ENCODE measurements around the gene C10orf90. TPM values are rescaled to one million over a fixed set of nuclear protein-coding genes. Genes with fewer than 3 reads are reported as not detected.
A peak's percentile ranks its signal among the peaks of the same experiment; 100 is the strongest.
"Not testable (repeated sequence)": the region's sequence is repeated elsewhere in the genome, so short reads cannot be mapped to it uniquely, and the experiment has no call there.

C10orf90 gene
- total and polyA plus RNA-seq, 12 donors, result 0.04 to 0.36 TPM; not detected in 10

DNA sequence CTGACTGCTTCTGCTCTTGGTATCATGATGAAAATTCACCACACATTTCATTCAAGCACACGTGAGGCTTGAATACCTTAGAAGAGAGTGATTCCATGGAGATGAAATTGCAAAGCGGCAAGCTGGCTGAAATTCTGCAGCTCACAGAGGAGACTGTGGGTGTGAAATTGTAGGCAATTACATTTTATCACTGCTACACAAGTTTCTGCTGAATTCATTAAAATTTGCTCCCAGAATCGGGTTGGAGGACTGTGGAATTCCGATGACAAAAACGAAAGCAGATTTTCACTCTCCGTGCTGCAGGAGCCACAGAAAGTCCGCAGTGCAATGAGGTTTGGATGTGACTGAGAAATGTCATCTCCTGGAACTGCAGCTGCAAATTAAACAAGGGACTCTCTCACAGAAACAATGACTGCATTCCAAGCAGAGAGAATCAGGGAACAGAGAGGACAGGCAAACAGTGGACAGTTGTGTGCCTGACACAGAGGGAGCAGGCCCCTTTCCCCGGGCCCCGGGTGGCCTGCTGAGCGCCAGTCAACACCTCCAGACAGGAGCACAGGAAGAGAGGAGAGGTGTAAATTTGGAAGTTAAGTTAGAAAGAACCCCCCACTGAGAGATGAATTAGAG is 109.1 kb downstream of the C10orf90 start:
- no peak for DNase-seq
- Histone ChIP-seq H3K27ac (peak overlapping the region in 3 of 10 donors; percentile 7 to 25 (median 9)), H3K36me3 (no peaks in the 10 kb centered on the region), H3K27me3 (peaks cover 0 to 4% (median 0%) of the 10 kb centered on the region in 7 donors), H3K4me3 (peak overlapping the region in 7 of 10 donors; percentile 2 to 40 (median 31)), H3K4me1 (peaks cover 0 to 12% (median 3%) of the 10 kb centered on the region in 9 donors), H3K9me3 (no peaks in the 10 kb centered on the region)
- ATAC-seq, result peak in 6 of 8 donors; percentile 11 to 59 (median 32)
- no peak for TF ChIP-seq CTCF (IDR thresholded peaks at IDR 0.05)
- 22% methylated on average over 10 of the region's 10 CpGs for WGBS, 2 donors
- intact Hi-C loops (cut with DNase I), result no loop called here

DNA sequence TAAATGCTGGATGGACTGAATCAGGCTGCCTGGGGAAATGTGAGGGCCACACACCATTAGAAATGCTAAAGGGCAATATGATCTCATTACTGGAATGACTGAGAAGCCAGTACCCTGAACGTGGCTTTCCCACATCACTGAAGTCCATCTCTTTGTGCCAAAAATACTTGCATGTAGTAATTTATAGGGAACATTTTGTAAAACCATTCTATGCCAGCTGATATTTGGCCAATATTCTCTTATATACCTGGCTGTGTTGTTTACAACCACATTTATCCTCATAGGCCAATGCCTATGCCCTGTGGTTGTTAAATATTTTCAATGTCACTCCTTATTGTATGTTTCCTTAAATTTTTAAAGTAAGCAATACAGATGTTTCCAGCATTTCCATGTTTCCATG is 111.6 kb downstream of the C10orf90 start:
- no peak for TF ChIP-seq CTCF (IDR thresholded peaks at IDR 0.05)
- Histone ChIP-seq H3K4me3 (no peak overlapping the region), H3K27ac (no peak overlapping the region), H3K27me3 (peaks cover 0 to 4% (median 0%) of the 10 kb centered on the region in 7 donors), H3K9me3 (no peaks in the 10 kb centered on the region), H3K4me1 (peaks cover 0 to 12% (median 3%) of the 10 kb centered on the region in 9 donors), H3K36me3 (no peaks in the 10 kb centered on the region)
- no peak for ATAC-seq
- no peak for DNase-seq
- 50 to 64% methylated on average over 1 of the region's 1 CpG for WGBS, 2 donors
- intact Hi-C loops (cut with DNase I), result no loop called here

DNA sequence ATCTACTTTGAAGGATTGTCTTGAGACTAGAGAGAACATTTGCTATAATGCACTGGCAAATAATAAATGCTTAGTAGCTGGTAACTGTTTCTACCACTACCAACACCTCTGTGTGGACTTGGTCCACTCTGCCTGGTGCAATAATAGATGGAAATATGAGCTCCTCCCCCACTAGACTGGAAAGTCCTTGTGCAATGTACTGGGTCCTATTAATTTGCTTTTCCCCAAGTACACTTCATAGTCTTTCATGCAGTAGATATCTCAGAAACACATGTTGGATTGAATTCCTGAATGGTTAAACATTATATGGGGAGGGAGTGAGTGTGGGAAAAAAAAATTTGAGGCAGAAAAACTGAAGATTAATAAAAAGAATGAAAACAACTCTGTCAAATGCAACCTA is 119.3 kb downstream of the C10orf90 start:
- no peaks in the 10 kb centered on the region for H3K36me3 ChIP-seq

GRCh38 chr10:126550586-126550985 is 119.9 kb downstream of the C10orf90 start:
- H3K4me3 ChIP-seq; H3K9me3 ChIP-seq; H3K27ac ChIP-seq; H3K36me3 ChIP-seq; DNase-seq; intact Hi-C loops (cut with DNase I); H3K4me1 ChIP-seq; ATAC-seq: not testable (repeated sequence)
- WGBS, 2 donors, result 68 to 72% methylated on average over 4 of the region's 4 CpGs
- H3K27me3 ChIP-seq, result peaks cover 0 to 26% (median 0%) of the 10 kb centered on the region in 7 donors

More for the DNA sequence above, 119.3 kb downstream of the C10orf90 start:
- Histone ChIP-seq H3K9me3 (no peaks in the 10 kb centered on the region), H3K27me3 (peaks cover 0 to 22% (median 0%) of the 10 kb centered on the region in 7 donors), H3K4me1 (no peaks in the 10 kb centered on the region), H3K27ac (no peak overlapping the region), H3K4me3 (no peak overlapping the region)
- no peak for DNase-seq
- no peak for ATAC-seq
- intact Hi-C loops (cut with DNase I), result no loop called here
- TF ChIP-seq CTCF (IDR thresholded peaks at IDR 0.05), result no peak

DNA sequence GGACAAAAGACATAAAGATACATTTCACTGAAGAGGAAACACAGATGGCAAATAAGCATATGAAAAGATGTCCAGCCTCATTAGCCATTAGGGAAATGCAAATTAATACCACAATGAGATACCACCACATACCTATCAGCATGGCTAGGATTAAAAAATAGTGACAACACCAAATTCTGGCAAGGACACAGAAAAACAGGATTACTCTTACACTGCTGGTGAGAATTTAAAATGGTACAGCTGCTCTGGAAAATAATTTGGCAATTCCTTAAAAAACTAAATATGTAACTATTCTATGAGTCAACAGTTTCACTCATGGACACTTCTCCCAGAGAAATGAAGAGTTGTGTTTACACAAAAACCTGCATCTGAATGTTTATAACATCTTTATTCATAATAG is 121.1 kb downstream of the C10orf90 start:
- DNase-seq (no peak), ATAC-seq (no peak)
- Histone ChIP-seq H3K27me3 (peaks cover 0 to 35% (median 7%) of the 10 kb centered on the region in 7 donors), H3K27ac (no peak overlapping the region), H3K4me1 (no peaks in the 10 kb centered on the region), H3K4me3 (no peak overlapping the region), H3K9me3 (no peaks in the 10 kb centered on the region), H3K36me3 (no peaks in the 10 kb centered on the region)
- TF ChIP-seq CTCF (IDR thresholded peaks at IDR 0.05), result no peak
- intact Hi-C loops (cut with DNase I), result no loop called here

Measured in heart right ventricle (tissue), 16 donors.